BLaER1 (cell line): ENCODE results near the gene ECD.
"Not testable (repeated sequence)": the region's sequence is repeated elsewhere in the genome, so short reads cannot be mapped to it uniquely, and the experiment has no call there.

Source experiments
- H3K27ac ChIP-seq: shearing (Covaris generic); formaldehyde crosslinking; 2 replicates; pipeline ENCODE4 v1.8.1; 2022
- H3K27me3 ChIP-seq: shearing (Covaris generic); formaldehyde crosslinking; 2 replicates; pipeline ENCODE4 v1.8.1; 2022
- H3K36me3 ChIP-seq: shearing (Covaris generic); formaldehyde crosslinking; 2 replicates; pipeline ENCODE4 v1.8.1; 2022
- H3K4me1 ChIP-seq: shearing (Covaris generic); formaldehyde crosslinking; 2 replicates; pipeline ENCODE4 v1.8.1; 2022
- H3K4me2 ChIP-seq: shearing (Covaris generic); formaldehyde crosslinking; 2 replicates; pipeline ENCODE4 v1.8.1; 2022
- H3K4me3 ChIP-seq: shearing (Covaris generic); formaldehyde crosslinking; 2 replicates; pipeline ENCODE4 v1.8.1; 2022
- H3K9ac ChIP-seq: shearing (Covaris generic); formaldehyde crosslinking; 2 replicates; pipeline ENCODE4 v1.8.1; 2022
- H3K9me3 ChIP-seq: shearing (Covaris generic); formaldehyde crosslinking; 2 replicates; pipeline ENCODE4 v1.8.1; 2022
- H4K20me1 ChIP-seq: shearing (Covaris generic); formaldehyde crosslinking; 2 replicates; pipeline ENCODE4 v1.8.1; 2022
- Cebpa-rat ChIP-seq: shearing (Covaris generic); IDR thresholded peaks from 2 replicates; pipeline ENCODE4 v1.8.1; 2022

Gene ECD

DNA sequence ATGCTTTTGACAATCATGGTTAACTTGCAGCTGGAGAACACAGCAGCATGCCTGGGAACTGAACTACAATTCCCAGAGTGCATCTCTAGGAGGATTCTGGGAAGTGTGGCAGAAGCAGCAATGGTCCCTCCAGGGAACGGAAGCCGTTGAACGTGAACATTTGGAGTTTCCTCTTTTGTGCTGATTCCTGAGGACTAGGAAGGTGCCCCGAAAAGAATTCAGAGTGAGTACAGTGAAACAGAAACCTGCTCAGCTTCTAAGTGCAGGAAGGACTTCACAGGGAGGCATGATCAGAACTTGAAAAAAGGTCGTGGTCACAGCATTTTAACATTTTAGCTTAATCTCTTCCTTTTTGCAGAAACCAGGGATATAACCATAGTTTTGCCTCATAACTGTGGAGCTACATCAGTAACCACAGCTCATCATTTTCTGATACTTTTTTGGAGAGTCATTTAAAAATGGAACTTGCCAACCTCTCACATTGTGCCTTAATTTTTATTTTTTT, 57.4 kb downstream of the ECD start, which contains the start of gene NUDT13:
NUDT13 (plus strand) TSS at position 111 of the 505 bp plus-strand sequence. CDS start 3,911 bp downstream, outside the sequence.
- TF ChIP-seq Cebpa-rat, result no peak
- Histone ChIP-seq H3K4me3 (peak within 1 kb of the TSS; percentile 66), H3K27ac (peak within 1 kb of the TSS; percentile 76), H3K9ac (peak within 1 kb of the TSS; percentile 81), H3K9me3 (peaks cover 13% of the 10 kb centered on the region), H3K27me3 (no peaks in the 10 kb centered on the region), H4K20me1 (no peaks in the 10 kb centered on the region), H3K4me1 (peaks cover 24% of the 10 kb centered on the region), H3K36me3 (peaks cover 18% of the 10 kb centered on the region), H3K4me2 (peak within 1 kb of the TSS; percentile 85)

- H3K27me3 ChIP-seq, H4K20me1 ChIP-seq, H3K4me3 ChIP-seq, H3K4me2 ChIP-seq, H3K9ac ChIP-seq, H3K27ac ChIP-seq: not testable (repeated sequence)
- Histone ChIP-seq H3K4me1 (peaks cover 15% of the 10 kb centered on the region), H3K9me3 (peaks cover 13% of the 10 kb centered on the region), H3K36me3 (peaks cover 14% of the 10 kb centered on the region)
These were observed 58.6 kb downstream of the ECD start for GRCh38 chr10:73109248-73109652.

DNA sequence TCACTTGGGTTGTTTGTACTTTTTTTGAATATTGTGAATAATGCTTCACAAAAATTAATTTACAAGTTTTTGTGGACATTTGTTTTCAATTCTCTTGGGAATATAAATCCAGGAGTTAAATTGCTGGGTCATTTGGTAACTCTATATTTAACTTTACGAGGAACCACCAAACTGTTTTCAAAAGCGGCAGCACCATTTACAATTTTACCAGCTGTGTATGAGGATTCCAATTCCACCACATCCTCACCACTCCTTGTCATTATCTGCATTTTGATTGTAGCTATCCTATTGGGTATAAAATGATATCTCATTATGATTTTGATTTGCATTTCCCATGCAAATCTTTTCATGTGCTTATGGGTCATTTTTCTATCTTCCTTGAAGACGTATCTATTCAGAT, 61.5 kb downstream of the ECD start:
- Histone ChIP-seq H3K36me3 (peaks cover 26% of the 10 kb centered on the region), H4K20me1 (no peaks in the 10 kb centered on the region), H3K4me1 (peaks cover 6% of the 10 kb centered on the region), H3K9ac (no peak overlapping the region), H3K9me3 (peaks cover 13% of the 10 kb centered on the region), H3K27ac (no peak overlapping the region), H3K27me3 (no peaks in the 10 kb centered on the region), H3K4me3 (no peak overlapping the region), H3K4me2 (no peak overlapping the region)
- no peak for TF ChIP-seq Cebpa-rat

DNA sequence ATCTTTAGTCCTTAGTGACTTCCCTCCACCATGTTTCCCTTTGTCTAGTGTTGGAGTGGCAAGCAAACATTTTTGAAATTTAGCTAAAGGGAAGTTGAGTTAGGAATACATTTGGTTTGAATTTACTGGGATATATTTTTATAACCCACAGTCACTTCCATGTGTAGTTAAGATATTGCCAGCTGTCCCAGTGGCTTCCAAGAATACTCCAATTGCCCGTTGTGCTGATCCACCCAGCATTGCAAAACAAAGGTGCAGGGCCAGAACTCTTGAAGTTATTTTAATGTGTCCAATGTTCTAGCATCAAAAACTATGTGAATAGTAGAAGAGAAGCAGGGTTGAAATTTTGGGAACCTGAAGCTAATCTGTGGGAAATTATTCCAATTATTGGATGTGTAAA, 68.7 kb downstream of the ECD start:
- Histone ChIP-seq H3K27me3 (no peaks in the 10 kb centered on the region), H3K4me1 (peaks cover 22% of the 10 kb centered on the region), H3K9me3 (no peaks in the 10 kb centered on the region), H3K36me3 (peaks cover 26% of the 10 kb centered on the region), H3K4me2 (no peak overlapping the region), H3K9ac (no peak overlapping the region), H3K4me3 (no peak overlapping the region), H3K27ac (no peak overlapping the region), H4K20me1 (peaks cover 8% of the 10 kb centered on the region)
- TF ChIP-seq Cebpa-rat, result no peak

DNA sequence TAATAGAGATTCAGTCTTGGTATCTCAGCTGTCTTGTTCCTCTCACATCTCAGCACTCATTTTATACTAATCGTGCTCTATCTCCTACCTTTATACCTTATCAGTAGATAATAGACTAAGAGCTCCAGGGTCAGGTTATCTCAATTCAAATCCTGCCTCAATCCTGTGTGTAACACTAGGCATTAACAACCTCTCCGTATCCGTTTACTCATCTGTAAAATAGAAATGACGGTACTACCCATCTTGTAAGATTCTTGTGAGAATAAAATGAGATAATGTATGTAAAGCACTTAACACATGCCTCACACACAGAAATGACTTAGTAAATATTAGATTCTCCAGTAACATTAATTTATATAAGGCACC, 70.5 kb downstream of the ECD start:
- Histone ChIP-seq H3K9me3 (no peaks in the 10 kb centered on the region), H3K4me3 (peak overlapping the region; percentile 88)

GRCh38 chr10:73096449-73097304, 71.1 kb downstream of the ECD start, which contains the start of gene P4HA1:
Gene P4HA1 (minus strand): TSS chr10:73096866. CDS start chr10:73074883, 21,983 bp downstream.
- peak within 1 kb of the TSS; percentile 86 for H3K27ac ChIP-seq
- H3K36me3 ChIP-seq, result peaks cover 19% of the 10 kb centered on the region
- H3K4me3 ChIP-seq, result peak within 1 kb of the TSS; percentile 88
- H3K4me1 ChIP-seq, result peaks cover 45% of the 10 kb centered on the region
- H3K27me3 ChIP-seq, result no peaks in the 10 kb centered on the region
- no peaks in the 10 kb centered on the region for H3K9me3 ChIP-seq
- H3K9ac ChIP-seq, result peak within 1 kb of the TSS; percentile 88
- H4K20me1 ChIP-seq, result peaks cover 31% of the 10 kb centered on the region
- no peak for TF ChIP-seq Cebpa-rat
- H3K4me2 ChIP-seq, result peak within 1 kb of the TSS; percentile 84

More for the DNA sequence above, 70.5 kb downstream of the ECD start:
- peaks cover 21% of the 10 kb centered on the region for H3K36me3 ChIP-seq
- peak overlapping the region; percentile 86 for H3K27ac ChIP-seq
- H3K27me3 ChIP-seq, result no peaks in the 10 kb centered on the region
- peaks cover 25% of the 10 kb centered on the region for H4K20me1 ChIP-seq
- H3K4me1 ChIP-seq, result peaks cover 39% of the 10 kb centered on the region
- H3K9ac ChIP-seq, result peak overlapping the region; percentile 88
- H3K4me2 ChIP-seq, result peak overlapping the region; percentile 84
- no peak for TF ChIP-seq Cebpa-rat

DNA sequence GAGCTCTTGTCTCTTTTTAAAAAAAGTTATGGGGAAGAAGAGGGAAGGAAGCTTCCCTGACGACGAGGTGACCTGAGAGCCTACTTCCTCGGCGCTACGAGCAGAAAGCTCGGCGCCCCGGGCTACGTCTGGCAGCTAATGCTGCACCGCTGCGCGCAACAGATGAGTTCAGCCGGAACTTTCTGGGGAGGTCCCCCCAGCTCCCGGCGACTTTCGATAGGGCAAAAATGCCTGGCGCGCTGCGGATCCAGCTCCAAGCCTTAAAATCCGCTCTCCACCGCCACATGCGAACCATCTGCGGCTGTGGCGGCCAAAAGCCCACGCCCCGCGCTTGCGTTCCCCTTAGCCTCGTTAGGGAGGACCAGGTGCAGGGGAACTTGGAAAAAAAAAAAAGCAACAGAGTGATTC, 71.8 kb downstream of the ECD start:
- H3K36me3 ChIP-seq, result peaks cover 19% of the 10 kb centered on the region
- peak overlapping the region; percentile 88 for H3K4me3 ChIP-seq
- no peaks in the 10 kb centered on the region for H3K27me3 ChIP-seq
- H3K9me3 ChIP-seq, result no peaks in the 10 kb centered on the region
- TF ChIP-seq Cebpa-rat, result no peak
- peak overlapping the region; percentile 88 for H3K9ac ChIP-seq
- H3K27ac ChIP-seq, result peak overlapping the region; percentile 86
- H3K4me1 ChIP-seq, result peaks cover 48% of the 10 kb centered on the region
- H4K20me1 ChIP-seq, result peaks cover 37% of the 10 kb centered on the region
- peak overlapping the region; percentile 84 for H3K4me2 ChIP-seq

GRCh38 chr10:73095481-73096021, 72.3 kb downstream of the ECD start:
- Histone ChIP-seq H3K27ac (peak overlapping the region; percentile 86), H3K4me2 (peak overlapping the region; percentile 84), H3K4me1 (peaks cover 48% of the 10 kb centered on the region), H3K36me3 (peaks cover 21% of the 10 kb centered on the region), H3K4me3 (peak overlapping the region; percentile 88), H3K9ac (peak overlapping the region; percentile 88), H4K20me1 (peaks cover 42% of the 10 kb centered on the region), H3K27me3 (no peaks in the 10 kb centered on the region), H3K9me3 (no peaks in the 10 kb centered on the region)
- TF ChIP-seq Cebpa-rat, result no peak

DNA sequence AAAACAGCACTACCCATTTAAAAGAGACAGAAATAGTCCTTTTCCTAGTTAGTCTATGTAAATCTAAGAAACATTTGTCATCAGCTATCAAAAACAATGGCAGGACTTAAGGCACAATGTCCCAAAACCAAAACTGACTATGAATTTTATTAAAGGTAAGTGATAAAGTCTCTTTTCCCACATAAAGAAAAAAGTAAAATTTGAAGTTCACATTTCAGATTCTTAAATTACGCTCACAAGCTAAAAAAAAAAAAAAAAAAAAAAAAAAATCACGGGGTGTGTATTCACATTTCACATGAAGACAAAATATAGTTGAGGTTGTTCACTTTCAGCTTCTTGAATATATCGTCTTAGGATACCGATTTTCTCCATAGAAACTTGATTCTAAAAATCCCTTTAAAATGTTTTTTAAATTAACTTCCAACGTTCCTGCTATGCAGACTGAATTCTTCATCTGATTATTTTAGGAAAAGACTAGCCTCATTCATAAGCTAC, 72.8 kb downstream of the ECD start:
- peaks cover 22% of the 10 kb centered on the region for H3K36me3 ChIP-seq
- no peaks in the 10 kb centered on the region for H3K27me3 ChIP-seq
- H3K4me1 ChIP-seq, result peaks cover 48% of the 10 kb centered on the region
- peak overlapping the region; percentile 84 for H3K4me2 ChIP-seq
- H4K20me1 ChIP-seq, result peaks cover 47% of the 10 kb centered on the region
- no peaks in the 10 kb centered on the region for H3K9me3 ChIP-seq
- H3K27ac ChIP-seq, result peak overlapping the region; percentile 86
- no peak for TF ChIP-seq Cebpa-rat
- H3K4me3 ChIP-seq, result peak overlapping the region; percentile 88
- H3K9ac ChIP-seq, result peak overlapping the region; percentile 88
